T-helper 2 cell treated with Interferon-gamma antibody and Interleukin-4, amounts not matched to agents 5 μg/mL and 100 μg/mL, for 36 hours (primary cell): ENCODE results near the gene C1QA.

Experiments
- DNase-seq: peaks from one replicate; pipeline ENCODE4 v3.0.0; 2021; ENCODE audit warnings: low spot score
- H3K27ac Mint-ChIP-seq: one replicate; pipeline ENCODE4 v1.8.0; 2021; ENCODE audit warnings: mild to moderate bottlenecking, mixed read lengths
- H3K27me3 Mint-ChIP-seq: one replicate; pipeline ENCODE4 v1.8.0; 2021; ENCODE audit warnings: low read depth, mixed read lengths
- H3K36me3 Mint-ChIP-seq: one replicate; pipeline ENCODE4 v1.8.0; 2021; ENCODE audit warnings: low read depth, mixed read lengths
- H3K4me1 Mint-ChIP-seq: one replicate; pipeline ENCODE4 v1.8.0; 2021; ENCODE audit warnings: low read depth, mixed read lengths
- H3K4me3 Mint-ChIP-seq: one replicate; pipeline ENCODE4 v1.8.0; 2022; ENCODE audit warnings: mild to moderate bottlenecking, moderate library complexity, mixed read lengths
- H3K9me3 Mint-ChIP-seq: one replicate; pipeline ENCODE4 v1.8.0; 2021; ENCODE audit warnings: mixed read lengths

The C1QA gene

GRCh38 chr1:22601610-22602009 is 34.8 kb upstream of the C1QA start:
- Mint-ChIP-seq H3K9me3 (no peaks in the 10 kb centered on the region), H3K27ac (no peak overlapping the region), H3K36me3 (no peaks in the 10 kb centered on the region), H3K4me3 (no peak overlapping the region), H3K4me1 (no peaks in the 10 kb centered on the region), H3K27me3 (peaks cover 3% of the 10 kb centered on the region)
- no peak for DNase-seq

DNA sequence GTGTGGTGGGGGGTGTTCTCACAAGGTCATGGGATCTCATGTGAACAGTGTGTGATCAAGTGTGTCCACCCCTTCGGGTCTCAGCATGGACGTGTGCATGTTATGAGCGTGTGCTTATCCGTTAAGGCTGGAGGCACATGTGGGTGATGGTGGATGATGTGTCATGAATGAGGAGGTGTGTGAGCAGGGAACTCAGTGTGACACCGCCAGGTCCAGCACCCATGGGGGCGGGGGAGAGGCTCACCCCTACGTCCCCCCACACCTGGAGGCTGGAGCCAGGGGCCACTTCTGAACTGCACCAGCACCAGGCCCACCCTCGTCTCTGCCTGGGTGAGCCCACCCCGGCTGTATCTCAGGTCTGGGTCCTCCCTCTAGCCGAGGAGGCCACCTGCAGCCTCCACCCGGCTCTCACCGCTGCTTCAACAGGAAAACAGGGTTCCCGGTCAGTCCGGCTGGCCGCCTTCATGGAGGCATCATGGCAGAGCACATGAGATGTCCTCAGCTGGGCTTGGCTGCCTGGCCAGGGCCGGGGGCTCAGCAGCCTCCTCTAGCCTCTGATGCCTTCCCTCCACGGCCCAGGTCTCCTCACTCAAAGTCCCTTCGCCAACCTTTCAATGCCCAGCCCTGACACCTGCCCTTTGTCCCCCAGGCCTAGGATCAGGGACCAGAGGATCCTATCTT is 34.2 kb upstream of the C1QA start:
- Mint-ChIP-seq H3K9me3 (no peaks in the 10 kb centered on the region), H3K36me3 (no peaks in the 10 kb centered on the region), H3K4me3 (no peak overlapping the region), H3K4me1 (no peaks in the 10 kb centered on the region), H3K27me3 (peaks cover 3% of the 10 kb centered on the region), H3K27ac (no peak overlapping the region)
- DNase-seq = no peak

GRCh38 chr1:22606161-22606560 is 30.3 kb upstream of the C1QA start:
- DNase-seq = no peak
- Mint-ChIP-seq H3K36me3 (no peaks in the 10 kb centered on the region), H3K9me3 (no peaks in the 10 kb centered on the region), H3K27ac (no peak overlapping the region), H3K27me3 (peaks cover 5% of the 10 kb centered on the region), H3K4me3 (no peak overlapping the region), H3K4me1 (no peaks in the 10 kb centered on the region)

GRCh38 chr1:22607154-22607553 is 29.3 kb upstream of the C1QA start:
- DNase-seq = no peak
- Mint-ChIP-seq H3K4me1 (no peaks in the 10 kb centered on the region), H3K4me3 (no peak overlapping the region), H3K27me3 (peaks cover 5% of the 10 kb centered on the region), H3K9me3 (no peaks in the 10 kb centered on the region), H3K36me3 (no peaks in the 10 kb centered on the region), H3K27ac (no peak overlapping the region)

- Mint-ChIP-seq H3K36me3 (no peaks in the 10 kb centered on the region), H3K27ac (no peak overlapping the region), H3K4me1 (no peaks in the 10 kb centered on the region), H3K9me3 (no peaks in the 10 kb centered on the region), H3K4me3 (no peak overlapping the region), H3K27me3 (peaks cover 5% of the 10 kb centered on the region)
- no peak for DNase-seq
Measured at GRCh38 chr1:22608361-22608760, 28.1 kb upstream of the C1QA start.

- Mint-ChIP-seq H3K36me3 (no peaks in the 10 kb centered on the region), H3K4me3 (no peak overlapping the region), H3K4me1 (no peaks in the 10 kb centered on the region), H3K27ac (no peak overlapping the region), H3K9me3 (no peaks in the 10 kb centered on the region), H3K27me3 (peaks cover 5% of the 10 kb centered on the region)
- no peak for DNase-seq
Measured at GRCh38 chr1:22609291-22609690, 27.1 kb upstream of the C1QA start.

DNA sequence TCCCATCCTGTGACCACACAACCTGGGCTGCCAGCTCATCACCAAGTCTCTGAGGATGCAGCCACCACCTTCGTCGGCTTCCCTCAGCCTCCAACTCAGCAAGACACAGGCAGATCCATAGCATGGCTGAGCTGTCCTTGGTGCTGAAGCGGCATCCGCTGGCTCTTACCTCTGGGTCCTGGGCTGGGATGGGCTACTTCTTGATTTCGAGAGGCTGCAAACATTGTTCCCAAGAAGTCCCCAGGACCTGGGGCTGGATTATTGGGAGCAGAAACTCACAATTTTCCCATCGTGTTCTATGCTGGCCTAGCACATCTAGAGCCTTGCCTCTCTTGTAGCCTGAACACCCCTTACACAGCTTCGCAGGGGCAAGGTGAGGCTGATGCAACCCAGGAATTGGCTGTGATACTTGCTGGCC is 24.9 kb upstream of the C1QA start:
- H3K27ac Mint-ChIP-seq = no peak overlapping the region
- no peaks in the 10 kb centered on the region for H3K9me3 Mint-ChIP-seq
- H3K4me1 Mint-ChIP-seq = no peaks in the 10 kb centered on the region
- no peaks in the 10 kb centered on the region for H3K36me3 Mint-ChIP-seq
- H3K4me3 Mint-ChIP-seq = no peak overlapping the region
- peaks cover 3% of the 10 kb centered on the region for H3K27me3 Mint-ChIP-seq
- DNase-seq = no peak

- Mint-ChIP-seq H3K27ac (no peak overlapping the region), H3K9me3 (no peaks in the 10 kb centered on the region), H3K4me3 (no peak overlapping the region), H3K27me3 (peaks cover 1% of the 10 kb centered on the region), H3K36me3 (no peaks in the 10 kb centered on the region), H3K4me1 (no peaks in the 10 kb centered on the region)
- no peak for DNase-seq
Measured at GRCh38 chr1:22612671-22613571, 23.5 kb upstream of the C1QA start.

- no peaks in the 10 kb centered on the region for H3K4me1 Mint-ChIP-seq
- H3K27me3 Mint-ChIP-seq = peaks cover 1% of the 10 kb centered on the region
- H3K36me3 Mint-ChIP-seq = no peaks in the 10 kb centered on the region
- no peak for DNase-seq
- H3K4me3 Mint-ChIP-seq = no peak overlapping the region
- H3K9me3 Mint-ChIP-seq = no peaks in the 10 kb centered on the region
- H3K27ac Mint-ChIP-seq = no peak overlapping the region
Measured at GRCh38 chr1:22613572-22613918, 22.9 kb upstream of the C1QA start.

DNA sequence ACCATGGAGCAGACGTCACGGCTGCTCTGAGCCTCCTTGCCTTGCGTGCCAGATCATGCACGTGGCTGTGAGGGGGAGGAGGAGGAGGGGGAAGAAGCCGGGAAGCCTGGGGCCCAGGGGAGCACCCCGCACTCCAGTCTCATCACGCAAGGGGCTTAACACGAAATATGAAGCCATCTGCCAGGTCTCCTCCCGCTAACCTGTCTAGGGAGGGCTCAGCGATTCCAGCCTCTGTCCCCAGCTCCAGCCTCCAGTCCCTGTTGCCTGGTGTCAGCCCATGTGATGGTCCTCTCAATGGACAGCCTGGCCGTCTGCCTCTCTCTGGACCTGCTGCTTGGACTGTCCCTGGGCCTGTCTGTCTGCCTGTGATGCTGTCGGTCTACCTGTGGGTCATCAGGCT is 22.5 kb upstream of the C1QA start:
- no peak for DNase-seq
- H3K4me1 Mint-ChIP-seq = no peaks in the 10 kb centered on the region
- no peaks in the 10 kb centered on the region for H3K27me3 Mint-ChIP-seq
- no peak overlapping the region for H3K4me3 Mint-ChIP-seq
- no peaks in the 10 kb centered on the region for H3K36me3 Mint-ChIP-seq
- H3K27ac Mint-ChIP-seq = no peak overlapping the region
- H3K9me3 Mint-ChIP-seq = no peaks in the 10 kb centered on the region

GRCh38 chr1:22615886-22616285 is 20.5 kb upstream of the C1QA start:
- H3K36me3 Mint-ChIP-seq = no peaks in the 10 kb centered on the region
- no peak for DNase-seq
- no peak overlapping the region for H3K4me3 Mint-ChIP-seq
- no peak overlapping the region for H3K27ac Mint-ChIP-seq
- no peaks in the 10 kb centered on the region for H3K9me3 Mint-ChIP-seq
- no peaks in the 10 kb centered on the region for H3K4me1 Mint-ChIP-seq
- H3K27me3 Mint-ChIP-seq = no peaks in the 10 kb centered on the region

- H3K4me3 Mint-ChIP-seq = no peak overlapping the region
- no peaks in the 10 kb centered on the region for H3K36me3 Mint-ChIP-seq
- no peaks in the 10 kb centered on the region for H3K27me3 Mint-ChIP-seq
- H3K27ac Mint-ChIP-seq = no peak overlapping the region
- no peak for DNase-seq
- H3K9me3 Mint-ChIP-seq = no peaks in the 10 kb centered on the region
- H3K4me1 Mint-ChIP-seq = no peaks in the 10 kb centered on the region
Measured at GRCh38 chr1:22616571-22616970, 19.9 kb upstream of the C1QA start.

DNA sequence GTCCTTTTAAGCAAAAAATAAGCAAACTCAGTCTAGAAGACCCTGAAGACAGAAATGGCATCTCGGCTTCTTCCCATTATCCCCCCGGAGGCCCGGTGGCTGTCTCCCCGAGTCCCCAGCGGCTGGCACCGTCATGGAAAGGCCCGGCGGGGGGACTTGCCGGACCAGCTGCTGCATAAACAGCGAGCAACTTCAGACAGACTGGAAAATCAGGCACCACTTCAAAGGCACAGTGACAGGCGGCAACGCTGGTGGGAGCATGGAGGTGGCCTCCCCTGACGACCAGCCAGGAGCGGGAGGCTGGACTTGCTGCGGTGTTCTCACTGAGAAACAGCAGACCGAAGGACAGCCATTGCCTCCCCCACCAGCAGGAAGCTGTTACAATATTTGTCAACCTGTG is 18.4 kb upstream of the C1QA start:
- DNase-seq = no peak
- Mint-ChIP-seq H3K4me3 (no peak overlapping the region), H3K27me3 (no peaks in the 10 kb centered on the region), H3K36me3 (no peaks in the 10 kb centered on the region), H3K9me3 (no peaks in the 10 kb centered on the region), H3K4me1 (no peaks in the 10 kb centered on the region), H3K27ac (no peak overlapping the region)

GRCh38 chr1:22619252-22619651 is 17.2 kb upstream of the C1QA start:
- no peaks in the 10 kb centered on the region for H3K4me1 Mint-ChIP-seq
- H3K27ac Mint-ChIP-seq = no peak overlapping the region
- H3K27me3 Mint-ChIP-seq = no peaks in the 10 kb centered on the region
- DNase-seq = no peak
- H3K9me3 Mint-ChIP-seq = no peaks in the 10 kb centered on the region
- no peak overlapping the region for H3K4me3 Mint-ChIP-seq
- no peaks in the 10 kb centered on the region for H3K36me3 Mint-ChIP-seq
